Adrenal gland (tissue), 5 donors: ENCODE measurements around the gene NFATC1.

Experiments used
- CTCF ChIP-seq, 6 experiments: fragments of 450-650 bp in 4 of 6; fragments of 200-600 bp in 2 of 6; sonication (generic) in 1 of 6; IDR thresholded peaks; 1 replicate in 5 of 6; 2 replicates in 1 of 6; pipeline versions ENCODE4 v1.5.1 to v1.8.0; 2016 to 2021; ENCODE audit warnings: antibody characterized with exemption in 6 of 6, mild to moderate bottlenecking in 2 of 6, moderate library complexity in 1 of 6
- POLR2A ChIP-seq, 2 donors: fragments of 450-650 bp; IDR thresholded peaks; one replicate each; pipeline ENCODE4 v1.6.1; 2017; ENCODE audit warnings: antibody characterized with exemption in 2 of 2, mild to moderate bottlenecking in 2 of 2, moderate library complexity in 1 of 2
- donor health status: DM: no; HTN: no; CAD: no.

- no peak for TF ChIP-seq POLR2A (IDR thresholded peaks at IDR 0.05)
- TF ChIP-seq CTCF (IDR thresholded peaks at IDR 0.05) = no peak
Observed at GRCh38 chr18:79558196-79558932, 162.6 kb downstream of the NFATC1 start.
